HepG2 (cell line): ENCODE measurements around the gene CHRNB2. TPM values are rescaled to one million over a fixed set of nuclear protein-coding genes. Genes with fewer than 3 reads are reported as not detected.
"Not testable (repeated sequence)": the region's sequence is repeated elsewhere in the genome, so short reads cannot be mapped to it uniquely, and the experiment has no call there.

Source experiments
- ATAC-seq: fragments of 200-7000 bp; cut with Tn5 transposase; 3 replicates; pipeline ENCODE4 v1.9.1; 2020; ENCODE audit warnings: mild to moderate bottlenecking, moderate library complexity
- BruUV-seq: library from RNA; stranded (reverse); fragments of 400-500 nt; replicated peaks from 2 replicates; lab custom pipeline; 2021; lab: Mats Ljungman, UMichigan
- CTCF ChIA-PET: fragments of 300-600 bp; formaldehyde crosslinking; extraction: SDS; loops from one replicate; lab custom pipeline; 2021; ENCODE audit warnings: low total read pairs, inconsistent platforms, low intra/inter-chr PET ratio; lab: Yijun Ruan, JAX
- POLR2A ChIA-PET: fragments of 350-600 bp; sonication (Branson Sonifier 250); formaldehyde crosslinking; loops from one replicate; lab custom pipeline; 2020; ENCODE audit warnings: antibody characterized with exemption, inconsistent platforms; lab: Yijun Ruan, JAX
- DNase-seq: peaks from one replicate; pipeline ENCODE4 v3.0.0-alpha.2; 2015; ENCODE audit warnings: low spot score
- FAIRE-seq: peaks from 3 replicates; lab custom pipeline; 2011; peaks lifted over from hg19 to GRCh38; lab: Jason Lieb, UNC
- H2AFZ ChIP-seq: one replicate; pipeline ENCODE4 v1.6.1; 2011; ENCODE audit warnings: low read length, inconsistent platforms
- H3K27ac ChIP-seq: fragments of 300-600 bp; 3 replicates; pipeline ENCODE4 v1.8.0; 2011; ENCODE audit warnings: mixed run types, mild to moderate bottlenecking, mixed read lengths, low read length, inconsistent platforms; ENCODE audit not compliant: insufficient read depth; ENCODE audit errors: extremely low read length
- H3K27me3 ChIP-seq, 2 experiments: fragments of 200-600 bp in 1 of 2; 2 replicates in 1 of 2; 3 replicates in 1 of 2; pipeline versions ENCODE4 v1.6.0 to v1.8.0; 2011; ENCODE audit warnings: low read length in 2 of 2, mild to moderate bottlenecking in 2 of 2, moderate library complexity in 2 of 2, inconsistent platforms in 1 of 2; ENCODE audit not compliant: insufficient read depth in 2 of 2, control insufficient read depth in 1 of 2
- H3K36me3 ChIP-seq, 2 experiments: fragments of 200-600 bp in 1 of 2; replicated peaks in 1 of 2; 2 replicates in 1 of 2; 3 replicates in 1 of 2; pipeline versions ENCODE4 v1.5.1 to v1.8.0; 2011; ENCODE audit warnings: low read length in 2 of 2, inconsistent platforms in 1 of 2; ENCODE audit not compliant: insufficient read depth in 2 of 2, control insufficient read depth in 1 of 2
- H3K4me1 ChIP-seq: 2 replicates; pipeline ENCODE4 v1.5.1; 2012; ENCODE audit warnings: low read length, inconsistent platforms; ENCODE audit not compliant: insufficient read depth
- H3K4me2 ChIP-seq: 2 replicates; pipeline ENCODE4 v1.6.0; 2011; ENCODE audit warnings: low read depth, low read length, inconsistent platforms
- H3K4me3 ChIP-seq, 3 experiments: fragments of 200-600 bp in 1 of 3; sonication (generic), shearing (Covaris generic) in 1 of 3; replicated peaks in 1 of 3; 2 replicates each; pipeline ENCODE4 v1.5.1; 2011 to 2016; ENCODE audit warnings: low read length in 3 of 3, inconsistent platforms in 2 of 3, low read depth in 2 of 3, mild to moderate bottlenecking in 2 of 3, control low read depth in 1 of 3, mixed read lengths in 1 of 3; ENCODE audit not compliant: insufficient read depth in 1 of 3
- H3K79me2 ChIP-seq: one replicate; pipeline ENCODE4 v1.6.1; 2011; ENCODE audit warnings: low read length, inconsistent platforms; ENCODE audit not compliant: insufficient read depth
- H3K9ac ChIP-seq: 2 replicates; pipeline ENCODE4 v1.6.0; 2011; ENCODE audit warnings: mild to moderate bottlenecking, low read depth, low read length, inconsistent platforms; ENCODE audit not compliant: insufficient read depth
- H3K9me3 ChIP-seq: 2 replicates; pipeline ENCODE4 v1.5.1; 2012; ENCODE audit warnings: mild to moderate bottlenecking, low read length
- H4K20me1 ChIP-seq: 2 replicates; pipeline ENCODE4 v1.6.0; 2011; ENCODE audit warnings: inconsistent platforms, mild to moderate bottlenecking, low read length, moderate library complexity; ENCODE audit not compliant: insufficient read depth
- WGBS: methylation state at CpG from one replicate; pipeline ENCODE4 v1.1.6; 2017; ENCODE audit warnings: low lambda C conversion rate; 5-methylcytosine and 5-hydroxymethylcytosine counted together
- in situ Hi-C: cut with HindIII; loops from 2 replicates; pipeline ENCODE4 v1.10.0; 2017; ENCODE audit warnings: low pct_unique_long_range_greater_than_20kb; ENCODE audit not compliant: extremely low pct_ligation_motif_present
- intact Hi-C: fragments of 100-400 bp; cut with micrococcal nuclease; formaldehyde crosslinking; loops from one replicate; pipeline ENCODE4 v1.10.0; 2022; ENCODE audit not compliant: unreplicated experiment
- polyA plus RNA-seq, 8 experiments: library from polyadenylated mRNA; depleted of rRNA in 3 of 8; stranded (reverse) in 7 of 8; unstranded in 1 of 8; fragments of >200 nt; fragmentation: Illumina TruSeq in 4 of 8; extraction: Trizol in 4 of 8; gene quantifications; 2 replicates each; pipeline versions ENCODE4 v1.2.1 to v1.2.3, GENCODE V29; 2011 to 2016; ENCODE audit warnings: low read depth in 4 of 8, missing spikeins in 1 of 8, mixed read lengths in 1 of 8; ENCODE audit not compliant: insufficient read depth in 1 of 8
- total RNA-seq, 5 experiments: library from RNA; depleted of rRNA; stranded (reverse); fragments of >200 nt; fragmentation: Illumina TruSeq; extraction: Trizol; gene quantifications; 2 replicates each; pipeline ENCODE4 v1.2.3, GENCODE V29; 2016; ENCODE audit warnings: low read depth in 1 of 5
- TF ChIP-seq, protein P1 (sequence below): sonication (generic); formaldehyde crosslinking; conservative IDR thresholded peaks from 2 replicates; pipeline ENCODE4 v1.8.0; 2022; ENCODE audit warnings: mild to moderate bottlenecking, moderate library complexity, missing genetic modification reagents
- TF ChIP-seq, protein P2 (sequence below), 2 experiments: fragments of 450-650 bp in 1 of 2; sonication (generic) in 1 of 2; formaldehyde crosslinking in 1 of 2; IDR thresholded peaks; 2 replicates each; pipeline versions ENCODE4 v1.6.1 to v1.8.0; 2016 to 2022; ENCODE audit warnings: antibody characterized with exemption in 1 of 2, mild to moderate bottlenecking in 1 of 2, missing genetic modification reagents in 1 of 2

CHRNB2 gene
- total and polyA plus RNA-seq, 2 of the 13 experiments (the other 11 are each of a cell fraction or from before 2014, with no cell fraction given): 0.03 to 0.07 TPM

DNA sequence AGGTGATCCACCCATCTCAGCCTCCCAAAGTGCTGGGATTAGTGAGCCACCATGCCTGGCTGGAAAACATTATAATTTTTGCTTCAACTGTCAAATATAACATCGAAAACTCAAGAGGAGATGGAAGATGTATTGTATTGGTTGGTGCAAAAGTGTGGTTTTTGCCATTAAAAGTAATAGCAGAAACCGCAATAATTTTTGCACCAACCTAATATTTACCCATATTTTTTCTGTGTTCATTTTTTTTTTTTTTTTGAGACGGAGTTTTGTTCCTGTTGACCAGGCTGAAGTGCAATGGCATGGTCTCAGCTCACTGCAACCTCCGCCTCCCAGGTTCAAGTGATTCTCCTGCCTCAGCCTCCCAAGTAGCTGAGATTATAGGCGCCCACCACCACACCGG, 38.3 kb upstream of the CHRNB2 start:
- Histone ChIP-seq H3K4me2 (no peak overlapping the region), H3K27me3 (no peaks in the 10 kb centered on the region), H3K4me1 (no peaks in the 10 kb centered on the region), H3K9ac (no peak overlapping the region), H3K4me3 (no peak overlapping the region), H4K20me1 (no peaks in the 10 kb centered on the region), H3K36me3 (no peaks in the 10 kb centered on the region), H3K27ac (no peak overlapping the region), H3K9me3 (no peaks in the 10 kb centered on the region), H2AFZ (no peak overlapping the region), H3K79me2 (no peaks in the 10 kb centered on the region)
- ChIA-PET CTCF (no interaction called here), POLR2A (no interaction called here)
- intact Hi-C loops: no loop called here
- DNase-seq (no peak), ATAC-seq (no peak), FAIRE-seq (no peak)
- in situ Hi-C loops: no loop called here
- TF ChIP-seq, protein P1, sequence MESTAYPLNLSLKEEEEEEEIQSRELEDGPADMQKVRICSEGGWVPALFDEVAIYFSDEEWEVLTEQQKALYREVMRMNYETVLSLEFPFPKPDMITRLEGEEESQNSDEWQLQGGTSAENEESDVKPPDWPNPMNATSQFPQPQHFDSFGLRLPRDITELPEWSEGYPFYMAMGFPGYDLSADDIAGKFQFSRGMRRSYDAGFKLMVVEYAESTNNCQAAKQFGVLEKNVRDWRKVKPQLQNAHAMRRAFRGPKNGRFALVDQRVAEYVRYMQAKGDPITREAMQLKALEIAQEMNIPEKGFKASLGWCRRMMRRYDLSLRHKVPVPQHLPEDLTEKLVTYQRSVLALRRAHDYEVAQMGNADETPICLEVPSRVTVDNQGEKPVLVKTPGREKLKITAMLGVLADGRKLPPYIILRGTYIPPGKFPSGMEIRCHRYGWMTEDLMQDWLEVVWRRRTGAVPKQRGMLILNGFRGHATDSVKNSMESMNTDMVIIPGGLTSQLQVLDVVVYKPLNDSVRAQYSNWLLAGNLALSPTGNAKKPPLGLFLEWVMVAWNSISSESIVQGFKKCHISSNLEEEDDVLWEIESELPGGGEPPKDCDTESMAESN (CRISPR knock-in tag): no peak
- TF ChIP-seq, protein P2, sequence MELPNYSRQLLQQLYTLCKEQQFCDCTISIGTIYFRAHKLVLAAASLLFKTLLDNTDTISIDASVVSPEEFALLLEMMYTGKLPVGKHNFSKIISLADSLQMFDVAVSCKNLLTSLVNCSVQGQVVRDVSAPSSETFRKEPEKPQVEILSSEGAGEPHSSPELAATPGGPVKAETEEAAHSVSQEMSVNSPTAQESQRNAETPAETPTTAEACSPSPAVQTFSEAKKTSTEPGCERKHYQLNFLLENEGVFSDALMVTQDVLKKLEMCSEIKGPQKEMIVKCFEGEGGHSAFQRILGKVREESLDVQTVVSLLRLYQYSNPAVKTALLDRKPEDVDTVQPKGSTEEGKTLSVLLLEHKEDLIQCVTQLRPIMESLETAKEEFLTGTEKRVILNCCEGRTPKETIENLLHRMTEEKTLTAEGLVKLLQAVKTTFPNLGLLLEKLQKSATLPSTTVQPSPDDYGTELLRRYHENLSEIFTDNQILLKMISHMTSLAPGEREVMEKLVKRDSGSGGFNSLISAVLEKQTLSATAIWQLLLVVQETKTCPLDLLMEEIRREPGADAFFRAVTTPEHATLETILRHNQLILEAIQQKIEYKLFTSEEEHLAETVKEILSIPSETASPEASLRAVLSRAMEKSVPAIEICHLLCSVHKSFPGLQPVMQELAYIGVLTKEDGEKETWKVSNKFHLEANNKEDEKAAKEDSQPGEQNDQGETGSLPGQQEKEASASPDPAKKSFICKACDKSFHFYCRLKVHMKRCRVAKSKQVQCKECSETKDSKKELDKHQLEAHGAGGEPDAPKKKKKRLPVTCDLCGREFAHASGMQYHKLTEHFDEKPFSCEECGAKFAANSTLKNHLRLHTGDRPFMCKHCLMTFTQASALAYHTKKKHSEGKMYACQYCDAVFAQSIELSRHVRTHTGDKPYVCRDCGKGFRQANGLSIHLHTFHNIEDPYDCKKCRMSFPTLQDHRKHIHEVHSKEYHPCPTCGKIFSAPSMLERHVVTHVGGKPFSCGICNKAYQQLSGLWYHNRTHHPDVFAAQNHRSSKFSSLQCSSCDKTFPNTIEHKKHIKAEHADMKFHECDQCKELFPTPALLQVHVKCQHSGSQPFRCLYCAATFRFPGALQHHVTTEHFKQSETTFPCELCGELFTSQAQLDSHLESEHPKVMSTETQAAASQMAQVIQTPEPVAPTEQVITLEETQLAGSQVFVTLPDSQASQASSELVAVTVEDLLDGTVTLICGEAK (IDR thresholded peaks at IDR 0.05): peak; percentile 72
- TF ChIP-seq, protein P2 (CRISPR knock-in tag; IDR thresholded peaks at IDR 0.05): no peak
- BruUV-seq: no TSS peak
- WGBS: 57% methylated on average over 6 of the region's 6 CpGs

DNA sequence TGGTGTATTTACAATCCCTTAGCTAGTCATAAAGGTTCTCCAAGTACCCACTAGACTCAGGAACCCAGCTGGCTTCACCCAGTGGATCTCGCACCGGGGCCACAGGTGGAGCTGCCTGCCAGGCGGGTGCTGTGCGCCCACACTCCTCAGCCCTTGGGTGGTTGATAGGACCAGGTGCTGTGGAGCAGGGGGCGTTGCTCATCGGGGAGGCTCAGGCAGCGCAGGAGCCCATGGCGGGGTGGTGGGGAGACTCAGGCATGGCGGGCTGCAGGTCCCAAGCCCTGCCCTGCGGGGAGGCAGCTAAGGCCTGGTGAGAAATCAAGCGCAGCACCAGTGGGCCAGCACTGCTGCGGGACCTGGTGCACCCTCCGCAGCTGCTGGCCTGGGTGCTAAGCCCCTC, 35.6 kb upstream of the CHRNB2 start:
- ATAC-seq, CTCF ChIA-PET, POLR2A ChIA-PET, H3K4me3 ChIP-seq, BruUV-seq, DNase-seq, H2AFZ ChIP-seq, H3K9me3 ChIP-seq, FAIRE-seq, H3K27me3 ChIP-seq, H3K27ac ChIP-seq, H3K4me2 ChIP-seq, H3K4me1 ChIP-seq, H4K20me1 ChIP-seq, H3K9ac ChIP-seq, in situ Hi-C loops, H3K36me3 ChIP-seq, intact Hi-C loops, H3K79me2 ChIP-seq: not testable (repeated sequence)
- WGBS: 73% methylated on average over 6 of the region's 13 CpGs
